Thyroid gland (tissue), 4 donors: ENCODE data around the gene VSNL1. TPM values are rescaled to one million over a fixed set of nuclear protein-coding genes. Genes with fewer than 3 reads are reported as not detected.

ENCODE experiments used
- DNase-seq, 2 donors: peaks; one replicate each; pipeline ENCODE4 v3.0.0-alpha.2; 2019
- H3K27ac ChIP-seq, 3 donors: fragments of 200-600 bp; sonication (generic); 1 replicate in 2 of 3; 2 replicates in 1 of 3; pipeline ENCODE4 v1.5.1; 2016 to 2019; ENCODE audit warnings: mild to moderate bottlenecking in 1 of 3, moderate library complexity in 1 of 3
- H3K27me3 ChIP-seq: fragments of 200-600 bp; sonication (generic); one replicate; pipeline ENCODE4 v1.5.1; 2019
- H3K36me3 ChIP-seq, 2 donors: fragments of 200-600 bp; sonication (generic); one replicate each; pipeline ENCODE4 v1.5.1; 2016 to 2019
- H3K4me1 ChIP-seq, 2 donors: fragments of 200-600 bp; sonication (generic); one replicate each; pipeline ENCODE4 v1.5.1; 2017 to 2019
- H3K4me3 ChIP-seq, 3 donors: fragments of 200-600 bp; sonication (generic); replicated peaks in 1 of 3; 1 replicate in 2 of 3; 2 replicates in 1 of 3; pipeline ENCODE4 v1.5.1; 2016; ENCODE audit warnings: mild to moderate bottlenecking in 1 of 3
- H3K9me3 ChIP-seq: fragments of 200-600 bp; sonication (generic); one replicate; pipeline ENCODE4 v1.5.1; 2017
- CTCF ChIP-seq, 6 experiments: fragments of 200-600 bp in 3 of 6; fragments of 450-650 bp in 3 of 6; sonication (generic) in 3 of 6; IDR thresholded peaks; one replicate each; pipeline ENCODE4 v1.5.1; 2016 to 2019; ENCODE audit warnings: antibody characterized with exemption in 6 of 6, mild to moderate bottlenecking in 2 of 6, inconsistent platforms in 1 of 6, moderate library complexity in 1 of 6
- POLR2A ChIP-seq, 2 donors: fragments of 450-650 bp; IDR thresholded peaks; one replicate each; pipeline ENCODE4 v1.6.1; 2017; ENCODE audit warnings: antibody characterized with exemption in 2 of 2, mild to moderate bottlenecking in 2 of 2, moderate library complexity in 1 of 2
- WGBS, 2 donors: methylation state at CpG; one replicate each; pipeline ENCODE4 v1.1.5; 2017; 5-methylcytosine and 5-hydroxymethylcytosine counted together
- intact Hi-C: fragments of 100-400 bp; cut with DNase I; formaldehyde crosslinking; loops from one replicate; pipeline ENCODE4 v1.15.1; 2023
- total RNA-seq, 4 donors: library from RNA; depleted of rRNA; stranded (reverse); fragments of >200 nt; gene quantifications; one replicate each; pipeline ENCODE4 v1.2.3, GENCODE V29; 2016

Gene VSNL1
- total RNA-seq, 4 donors from 2014 or later = 0.33 to 0.45 TPM; not detected in 2

DNA sequence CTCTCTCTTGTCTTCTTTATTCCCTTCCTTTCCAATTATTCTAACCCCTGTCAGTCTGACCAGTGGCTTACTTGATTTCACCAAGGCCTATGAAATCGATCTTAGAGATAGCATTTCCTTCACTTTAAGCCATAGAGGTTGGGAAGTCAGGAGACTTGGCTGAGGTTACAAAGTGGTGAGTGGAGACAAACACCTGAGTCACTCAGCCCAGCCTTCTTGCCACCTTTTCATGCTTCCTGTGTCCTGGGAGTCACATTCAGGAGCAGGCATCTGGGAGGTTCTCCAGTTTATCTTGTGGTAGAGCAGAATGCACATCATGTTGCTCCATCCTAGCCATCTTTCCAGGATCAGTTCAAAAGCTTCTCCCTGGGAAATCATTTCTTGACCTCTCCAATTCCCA lies 59.1 kb downstream of the VSNL1 start:
- H3K36me3 ChIP-seq = no peaks in the 10 kb centered on the region
- DNase-seq = no peak
- H3K27ac ChIP-seq = no peak overlapping the region
- TF ChIP-seq POLR2A (IDR thresholded peaks at IDR 0.05) = no peak
- no peak for TF ChIP-seq CTCF (IDR thresholded peaks at IDR 0.05)
- no peaks in the 10 kb centered on the region for H3K4me1 ChIP-seq
- H3K4me3 ChIP-seq = no peak overlapping the region
- intact Hi-C loops = no loop called here
- WGBS, 2 donors = 80 to 95% methylated on average over 1 of the region's 1 CpG
- no peaks in the 10 kb centered on the region for H3K27me3 ChIP-seq
- H3K9me3 ChIP-seq = no peaks in the 10 kb centered on the region

DNA sequence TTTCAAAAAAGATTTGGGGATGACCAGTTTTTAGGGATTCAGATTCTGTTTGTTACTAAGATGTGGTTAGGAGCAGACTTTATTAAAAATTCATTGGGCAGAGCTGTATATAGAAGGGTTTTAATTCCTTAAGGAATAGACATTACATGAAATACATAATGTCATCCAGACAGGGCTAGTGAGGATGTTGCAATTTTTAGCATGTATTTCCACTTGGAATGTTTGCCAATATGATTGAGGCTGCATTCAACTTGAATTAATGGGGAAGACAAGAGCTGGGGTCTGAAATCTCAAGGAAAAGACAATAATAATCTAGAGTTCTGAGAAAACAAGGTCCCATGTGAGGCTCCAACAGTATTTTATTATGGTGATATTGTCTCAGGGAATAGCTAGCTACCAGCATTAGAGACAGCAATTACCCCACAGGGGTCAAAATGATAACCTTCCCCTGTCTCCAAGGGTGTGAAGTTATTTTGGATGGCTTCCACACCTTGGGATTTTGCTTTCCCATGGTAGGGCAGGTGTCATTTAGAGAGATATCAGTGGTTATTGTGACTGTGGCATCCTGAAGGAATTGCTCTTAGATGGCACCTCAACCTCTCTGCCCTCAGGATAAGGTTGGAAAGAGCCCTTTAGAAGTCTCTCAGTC lies 60.2 kb downstream of the VSNL1 start:
- H3K27me3 ChIP-seq = no peaks in the 10 kb centered on the region
- H3K36me3 ChIP-seq = no peaks in the 10 kb centered on the region
- intact Hi-C loops = no loop called here
- no peaks in the 10 kb centered on the region for H3K9me3 ChIP-seq
- no peak overlapping the region for H3K27ac ChIP-seq
- no peaks in the 10 kb centered on the region for H3K4me1 ChIP-seq
- no peak for DNase-seq
- TF ChIP-seq CTCF (IDR thresholded peaks at IDR 0.05) = no peak
- no peak overlapping the region for H3K4me3 ChIP-seq

DNA sequence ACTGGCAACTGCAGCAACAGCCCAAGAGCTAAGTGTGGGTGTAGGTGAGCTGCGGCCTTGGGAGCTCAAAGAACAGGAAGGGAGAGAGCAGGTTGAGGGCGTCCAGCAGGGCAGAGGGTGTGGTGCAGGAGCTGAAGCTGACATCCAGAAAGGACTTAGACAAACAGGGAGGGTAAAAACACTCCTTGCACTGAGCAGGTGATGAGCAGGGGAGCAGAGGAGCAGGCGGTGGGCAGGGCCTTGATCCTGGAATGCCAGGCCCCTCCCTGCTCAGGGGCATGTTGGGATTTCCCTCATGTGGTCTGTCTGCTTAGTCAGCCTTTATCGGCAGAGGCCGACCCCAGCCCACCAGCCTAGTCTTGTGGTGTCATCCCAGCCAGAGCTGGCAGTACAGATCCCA lies 63.6 kb downstream of the VSNL1 start:
- intact Hi-C loops = no loop called here
- TF ChIP-seq POLR2A (IDR thresholded peaks at IDR 0.05) (no peak), CTCF (IDR thresholded peaks at IDR 0.05) (no peak)
- DNase-seq = no peak
- 84 to 96% methylated on average over 5 of the region's 5 CpGs for WGBS, 2 donors
- Histone ChIP-seq H3K9me3 (no peaks in the 10 kb centered on the region), H3K27ac (no peak overlapping the region), H3K27me3 (no peaks in the 10 kb centered on the region), H3K36me3 (no peaks in the 10 kb centered on the region), H3K4me3 (no peak overlapping the region), H3K4me1 (no peaks in the 10 kb centered on the region)

DNA sequence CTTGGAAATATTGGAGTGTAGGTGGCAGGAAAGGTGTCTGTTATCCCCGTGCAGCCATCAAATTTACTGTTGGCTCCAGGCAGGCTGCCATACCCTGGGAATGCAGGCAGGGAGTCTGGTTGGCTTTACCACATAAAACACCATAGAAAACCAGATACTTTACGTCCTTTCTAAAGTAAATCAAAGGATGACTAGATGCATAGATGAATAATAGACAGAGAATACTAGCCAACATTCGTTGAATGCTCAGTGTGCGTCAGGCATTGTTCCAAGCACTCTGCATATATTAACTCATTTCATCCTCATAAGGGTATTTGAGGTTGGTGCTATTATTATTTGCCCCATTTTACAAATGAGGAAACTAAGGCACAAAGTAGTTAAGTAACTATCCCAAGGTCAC lies 65.2 kb downstream of the VSNL1 start:
- WGBS, 2 donors = 83 to 86% methylated on average over 4 of the region's 4 CpGs
- intact Hi-C loops = no loop called here
- Histone ChIP-seq H3K27ac (no peak overlapping the region), H3K4me1 (no peaks in the 10 kb centered on the region), H3K27me3 (no peaks in the 10 kb centered on the region), H3K9me3 (no peaks in the 10 kb centered on the region), H3K36me3 (no peaks in the 10 kb centered on the region), H3K4me3 (no peak overlapping the region)
- no peak for DNase-seq
- TF ChIP-seq CTCF (IDR thresholded peaks at IDR 0.05) (no peak), POLR2A (IDR thresholded peaks at IDR 0.05) (no peak)

- TF ChIP-seq POLR2A (IDR thresholded peaks at IDR 0.05) = no peak
- TF ChIP-seq CTCF (IDR thresholded peaks at IDR 0.05) = no peak
- Histone ChIP-seq H3K9me3 (no peaks in the 10 kb centered on the region), H3K27ac (no peak overlapping the region), H3K27me3 (no peaks in the 10 kb centered on the region), H3K4me1 (no peaks in the 10 kb centered on the region), H3K4me3 (no peak overlapping the region), H3K36me3 (no peaks in the 10 kb centered on the region)
- WGBS, 2 donors = 69 to 83% methylated on average over 2 of the region's 2 CpGs
- intact Hi-C loops = no loop called here
- no peak for DNase-seq
These were observed 66.4 kb downstream of the VSNL1 start for GRCh38 chr2:17606851-17607250.
